Psoas muscle (tissue), 8 donors: Measurements from ENCODE around the gene OR2K2. TPM values are rescaled to one million over a fixed set of nuclear protein-coding genes. Genes with fewer than 3 reads are reported as not detected.
"Not testable (repeated sequence)": the region's sequence is repeated elsewhere in the genome, so short reads cannot be mapped to it uniquely, and the experiment has no call there.

Experiments used
- ATAC-seq, 4 donors: fragments of 200-7000 bp; cut with Tn5 transposase; one replicate each; pipeline ENCODE4 v1.9.1; 2020; ENCODE audit warnings: moderate library complexity in 3 of 4, mild to moderate bottlenecking in 2 of 4
- DNase-seq, 2 donors: peaks; one replicate each; pipeline ENCODE4 v3.0.0-alpha.2; 2020
- H3K27ac ChIP-seq: fragments of 200-600 bp; one replicate; pipeline ENCODE4 v1.8.0; 2022
- H3K27me3 ChIP-seq, 3 donors: fragments of 200-600 bp in 1 of 3; one replicate each; pipeline versions ENCODE4 v1.6.1 to v1.8.0; 2013 to 2022; ENCODE audit warnings: low read length in 2 of 3, mild to moderate bottlenecking in 2 of 3, moderate library complexity in 1 of 3; ENCODE audit not compliant: insufficient read depth in 3 of 3
- H3K36me3 ChIP-seq, 2 donors: fragments of 200-600 bp in 1 of 2; one replicate each; pipeline versions ENCODE4 v1.6.1 to v1.8.0; 2013 to 2022; ENCODE audit warnings: low read depth in 1 of 2, mild to moderate bottlenecking in 1 of 2, moderate library complexity in 1 of 2; ENCODE audit not compliant: insufficient read depth in 1 of 2
- H3K4me1 ChIP-seq: fragments of 200-600 bp; one replicate; pipeline ENCODE4 v1.8.0; 2022
- H3K4me3 ChIP-seq: fragments of 200-600 bp; one replicate; pipeline ENCODE4 v1.8.0; 2022; ENCODE audit warnings: mild to moderate bottlenecking
- H3K9me3 ChIP-seq: fragments of 200-600 bp; one replicate; pipeline ENCODE4 v1.8.0; 2022
- CTCF ChIP-seq: fragments of 200-600 bp; IDR thresholded peaks from one replicate; pipeline ENCODE4 v1.8.0; 2022; ENCODE audit warnings: antibody characterized with exemption
- WGBS, 3 donors: extraction: QIAGEN DNeasy Blood & Tissue Kit; methylation state at CpG; one replicate each; pipeline versions ENCODE4 v1.1.6 to v1.1.7; 2013; 5-methylcytosine and 5-hydroxymethylcytosine counted together
- intact Hi-C, 2 donors: fragments of 100-400 bp; cut with DNase I; formaldehyde crosslinking; loops; one replicate each; pipeline versions ENCODE4 v1.11.0 to v1.14.2; 2022
- polyA plus RNA-seq, 3 donors: library from polyadenylated mRNA; stranded (reverse); fragments of 200-250 nt; gene quantifications; one replicate each; pipeline ENCODE4 v1.2.3, GENCODE V29; 2013
- total RNA-seq, 4 donors: library from RNA; stranded (reverse); fragmentation: NEBNext Ultra II Directional in 2 of 4; extraction: Animal tissue kit (Norgen Biotek cat#: 25700) in 2 of 4; gene quantifications; one replicate each; pipeline versions ENCODE4 v1.2.1 to v1.2.4, GENCODE V29; 2021 to 2023
- donor health status: healthy with polysubstance abuse.
- donor health status: DM: no; HTN: no; CAD: no; lungs with moderate emphysema.
- donor health status: Bipolar disorder and iron deficiency.
- donor health status: healthy.
- donor health status: DM: yes; HTN: yes; CAD: no.
- donor health status: DM: no; HTN: no; CAD: no.
- donor health status: DM: no; HTN: no; CAD: no.
- donor health status: DM: yes; HTN: yes; CAD: no.

The OR2K2 gene
- total and polyA plus RNA-seq, 7 donors, result 0.13 to 12.6 (median 0.41) TPM; not detected in 3

- no peaks in the 10 kb centered on the region for H3K9me3 ChIP-seq
- H3K27me3 ChIP-seq, result no peaks in the 10 kb centered on the region
- H3K4me1 ChIP-seq, result peaks cover 15% of the 10 kb centered on the region
- intact Hi-C loops, result no loop called here
- H3K4me3 ChIP-seq, result no peak overlapping the region
- WGBS, 3 donors, result 94 to 98% (median 94%) methylated on average over 2 of the region's 2 CpGs
- DNase-seq, result no peak
- TF ChIP-seq CTCF, result no peak
- ATAC-seq, result no peak
- H3K27ac ChIP-seq, result no peak overlapping the region
- H3K36me3 ChIP-seq, result no peaks in the 10 kb centered on the region
These were observed 22.5 kb upstream of the OR2K2 start for GRCh38 chr9:111352545-111352944.

GRCh38 chr9:111350556-111350955 lies 20.5 kb upstream of the OR2K2 start:
- H3K27me3 ChIP-seq, result no peaks in the 10 kb centered on the region
- intact Hi-C loops, result no loop called here
- no peak for TF ChIP-seq CTCF
- no peak for ATAC-seq
- DNase-seq, result no peak
- H3K9me3 ChIP-seq, result no peaks in the 10 kb centered on the region
- H3K36me3 ChIP-seq, result no peaks in the 10 kb centered on the region
- no peak overlapping the region for H3K27ac ChIP-seq
- no peaks in the 10 kb centered on the region for H3K4me1 ChIP-seq
- H3K4me3 ChIP-seq, result no peak overlapping the region

GRCh38 chr9:111349766-111350165 lies 19.7 kb upstream of the OR2K2 start:
- TF ChIP-seq CTCF, result no peak
- 77 to 88% (median 85%) methylated on average over 5 of the region's 5 CpGs for WGBS, 3 donors
- ATAC-seq, result peak in 1 of 4 donors; percentile 14

GRCh38 chr9:111348821-111349271 lies 18.8 kb upstream of the OR2K2 start:
- ATAC-seq, result peak in 1 of 4 donors; percentile 28
- TF ChIP-seq CTCF, result no peak

More at GRCh38 chr9:111349766-111350165, 19.7 kb upstream of the OR2K2 start:
- Histone ChIP-seq H3K4me1 (no peaks in the 10 kb centered on the region), H3K27ac (no peak overlapping the region), H3K9me3 (no peaks in the 10 kb centered on the region), H3K27me3 (no peaks in the 10 kb centered on the region), H3K36me3 (no peaks in the 10 kb centered on the region), H3K4me3 (no peak overlapping the region)
- intact Hi-C loops, result no loop called here
- DNase-seq, result no peak

GRCh38 chr9:111334318-111334863 lies 4.4 kb upstream of the OR2K2 start:
- H3K27me3 ChIP-seq, H3K36me3 ChIP-seq, H3K9me3 ChIP-seq, ATAC-seq, H3K4me3 ChIP-seq, intact Hi-C loops, H3K4me1 ChIP-seq, H3K27ac ChIP-seq, DNase-seq: not testable (repeated sequence)
- 73 to 80% (median 78%) methylated on average over 5 of the region's 5 CpGs for WGBS, 3 donors

More at GRCh38 chr9:111348821-111349271, 18.8 kb upstream of the OR2K2 start:
- Histone ChIP-seq H3K36me3 (no peaks in the 10 kb centered on the region), H3K9me3 (no peaks in the 10 kb centered on the region), H3K4me1 (no peaks in the 10 kb centered on the region), H3K27ac (no peak overlapping the region), H3K4me3 (no peak overlapping the region), H3K27me3 (no peaks in the 10 kb centered on the region)
- intact Hi-C loops, result no loop called here
- 54 to 71% (median 62%) methylated on average over 4 of the region's 4 CpGs for WGBS, 3 donors
- DNase-seq, result no peak
